ENCODE data around the gene ZDHHC11. TPM values are rescaled to one million over a fixed set of nuclear protein-coding genes. Genes with fewer than 3 reads are reported as not detected.
"Not testable (repeated sequence)": the region's sequence is repeated elsewhere in the genome, so short reads cannot be mapped to it uniquely, and the experiment has no call there.

The ZDHHC11 gene
- polyA plus RNA-seq, 4 donors, result 3.0 to 11.0 (median 6.2) TPM

GRCh38 chr5:751992-752391, 98.8 kb downstream of the ZDHHC11 start:
- not testable (repeated sequence) for DNase-seq (ENCODE audit: low read depth in 4 of 4, low spot score in 3 of 4)

GRCh38 chr5:751496-751895, 99.3 kb downstream of the ZDHHC11 start:
- DNase-seq (ENCODE audit: low read depth in 4 of 4, low spot score in 3 of 4), result no peak

GRCh38 chr5:750226-750625, 100.6 kb downstream of the ZDHHC11 start:
- DNase-seq (ENCODE audit: low read depth in 4 of 4, low spot score in 3 of 4), result not testable (repeated sequence)

- no peak for DNase-seq (ENCODE audit: low read depth in 4 of 4, low spot score in 3 of 4)
These were observed 101.6 kb downstream of the ZDHHC11 start for GRCh38 chr5:749101-749670.

- DNase-seq (ENCODE audit: low read depth in 4 of 4, low spot score in 3 of 4), result not testable (repeated sequence)
These were observed 102.5 kb downstream of the ZDHHC11 start for GRCh38 chr5:748011-748980.

GRCh38 chr5:747303-747844, 103.4 kb downstream of the ZDHHC11 start:
- DNase-seq (ENCODE audit: low read depth in 4 of 4, low spot score in 3 of 4), result not testable (repeated sequence)

GRCh38 chr5:746258-746761, 104.5 kb downstream of the ZDHHC11 start:
- DNase-seq (ENCODE audit: low read depth in 4 of 4, low spot score in 3 of 4), result no peak

Other genes with a start within 250 kb of the ZDHHC11 start
- gene CEP72, start 238.6 kb downstream of the ZDHHC11 start, polyA plus RNA-seq (ENCODE audit: insufficient read length in 4 of 4), result 10 to 100 TPM in 1 of 4 donors, 1 to 10 TPM in 3; 4.4 to 10.8 (median 9.0) TPM
- 1 to 10 TPM in 3 of 4 donors, under 1 TPM in 1; 0.93 to 4.0 (median 3.6) TPM for gene TPPP, start 157.6 kb downstream of the ZDHHC11 start, polyA plus RNA-seq (ENCODE audit: insufficient read length in 4 of 4)
- 1 to 10 TPM; 1.7 to 7.7 (median 4.0) TPM for gene ZDHHC11B, start 66.3 kb downstream of the ZDHHC11 start, polyA plus RNA-seq (ENCODE audit: insufficient read length in 4 of 4)
- 10 to 100 TPM; 33.6 to 45.3 (median 36.7) TPM for gene BRD9, start 41.8 kb upstream of the ZDHHC11 start, polyA plus RNA-seq (ENCODE audit: insufficient read length in 4 of 4)
- 10 to 100 TPM; 10.8 to 15.5 (median 12.4) TPM for gene TRIP13, start 41.9 kb upstream of the ZDHHC11 start, polyA plus RNA-seq (ENCODE audit: insufficient read length in 4 of 4)
- 10 to 100 TPM in 3 of 4 donors, 1 to 10 TPM in 1; 7.8 to 25.3 (median 15.1) TPM for gene NKD2, start 157.8 kb upstream of the ZDHHC11 start, polyA plus RNA-seq (ENCODE audit: insufficient read length in 4 of 4)